GM12872 (cell line): ENCODE results near the gene AMBP.

Experiments
- TF ChIP-seq, protein P1 (sequence below): IDR thresholded peaks from 3 replicates; pipeline ENCODE4 v1.5.1; 2011; ENCODE audit warnings: low read depth, mild to moderate bottlenecking, low read length, moderate library complexity; ENCODE audit not compliant: insufficient read depth

Gene AMBP

DNA sequence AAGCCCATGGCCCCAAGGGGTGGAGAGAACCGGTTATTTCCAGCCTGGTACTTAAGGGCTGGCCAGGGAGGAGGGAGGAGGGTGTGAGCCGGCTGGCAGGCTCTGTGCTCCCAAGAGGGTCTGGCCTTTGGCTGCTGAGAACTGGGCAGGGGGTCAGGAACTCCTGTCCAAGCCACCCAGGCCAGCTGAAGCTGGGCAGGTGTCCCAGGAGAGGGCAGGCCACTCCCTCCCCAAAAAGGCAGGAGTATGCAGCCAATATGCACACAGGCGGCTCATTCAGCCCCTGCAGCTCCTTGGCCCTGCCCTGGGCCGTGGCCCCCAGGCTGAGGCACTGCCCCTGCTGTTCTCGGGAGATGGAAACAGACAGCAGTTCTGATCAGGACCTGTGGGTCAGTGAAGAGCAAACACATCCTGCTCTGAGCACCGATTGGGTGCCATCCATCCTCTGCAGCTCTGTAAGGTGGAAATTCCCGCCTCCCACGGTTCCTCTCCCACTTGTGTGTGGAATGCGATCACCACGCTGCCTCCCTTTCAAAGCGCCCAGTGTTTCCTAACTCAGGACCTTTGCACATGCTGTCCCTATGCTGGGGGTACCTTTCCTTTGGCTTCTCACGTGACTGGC, 38.1 kb upstream of the AMBP start:
- TF ChIP-seq, protein P1, sequence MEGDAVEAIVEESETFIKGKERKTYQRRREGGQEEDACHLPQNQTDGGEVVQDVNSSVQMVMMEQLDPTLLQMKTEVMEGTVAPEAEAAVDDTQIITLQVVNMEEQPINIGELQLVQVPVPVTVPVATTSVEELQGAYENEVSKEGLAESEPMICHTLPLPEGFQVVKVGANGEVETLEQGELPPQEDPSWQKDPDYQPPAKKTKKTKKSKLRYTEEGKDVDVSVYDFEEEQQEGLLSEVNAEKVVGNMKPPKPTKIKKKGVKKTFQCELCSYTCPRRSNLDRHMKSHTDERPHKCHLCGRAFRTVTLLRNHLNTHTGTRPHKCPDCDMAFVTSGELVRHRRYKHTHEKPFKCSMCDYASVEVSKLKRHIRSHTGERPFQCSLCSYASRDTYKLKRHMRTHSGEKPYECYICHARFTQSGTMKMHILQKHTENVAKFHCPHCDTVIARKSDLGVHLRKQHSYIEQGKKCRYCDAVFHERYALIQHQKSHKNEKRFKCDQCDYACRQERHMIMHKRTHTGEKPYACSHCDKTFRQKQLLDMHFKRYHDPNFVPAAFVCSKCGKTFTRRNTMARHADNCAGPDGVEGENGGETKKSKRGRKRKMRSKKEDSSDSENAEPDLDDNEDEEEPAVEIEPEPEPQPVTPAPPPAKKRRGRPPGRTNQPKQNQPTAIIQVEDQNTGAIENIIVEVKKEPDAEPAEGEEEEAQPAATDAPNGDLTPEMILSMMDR = no peak

DNA sequence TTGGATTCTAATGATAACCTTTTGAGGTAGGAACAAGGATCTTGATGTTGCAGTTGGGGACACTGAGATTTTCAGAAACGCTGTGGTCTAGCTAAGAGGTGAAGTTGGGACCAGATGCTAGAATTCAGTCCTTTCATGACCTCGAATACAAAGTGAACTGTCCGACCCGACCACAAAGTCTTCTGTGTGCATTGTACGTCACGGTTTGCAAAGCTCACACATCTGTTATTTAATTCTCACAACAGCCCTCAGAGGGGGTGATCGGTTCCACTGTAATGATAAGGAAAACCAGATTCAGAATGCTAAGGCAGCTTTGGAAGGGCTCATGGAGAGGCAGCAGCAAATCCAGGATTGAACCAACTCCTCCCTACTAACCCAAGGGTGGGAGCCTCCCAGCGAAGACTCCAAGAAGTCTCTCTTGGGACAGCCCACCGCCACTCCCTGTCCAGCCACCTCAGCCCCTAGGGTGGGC, 37.6 kb upstream of the AMBP start:
- TF ChIP-seq, protein P1 = no peak

GRCh38 chr9:114114364-114114763, 36.3 kb upstream of the AMBP start:
- TF ChIP-seq, protein P1 = no peak

GRCh38 chr9:114112778-114113584, 34.9 kb upstream of the AMBP start:
- TF ChIP-seq, protein P1 = no peak

DNA sequence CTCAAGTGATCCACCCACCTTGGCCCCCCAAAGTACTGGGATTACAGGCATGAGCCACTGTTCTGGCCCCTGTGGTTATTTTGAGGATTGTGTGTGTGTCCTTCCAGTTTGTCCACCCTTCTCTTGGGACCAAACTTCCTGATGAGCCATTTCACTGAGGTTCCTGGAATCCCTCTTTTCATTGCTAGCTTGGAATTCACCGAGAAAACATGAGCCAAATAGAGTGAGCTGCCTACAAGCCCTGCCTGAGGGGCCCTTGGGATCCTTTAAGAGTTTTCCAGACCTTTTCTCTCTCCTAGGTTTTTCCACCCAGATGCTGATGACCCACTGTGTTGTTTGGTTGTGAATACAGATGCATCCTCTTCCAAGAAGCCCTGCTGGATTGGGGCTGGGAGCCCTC, 34.2 kb upstream of the AMBP start:
- TF ChIP-seq, protein P1 = no peak

GRCh38 chr9:114110180-114110579, 32.1 kb upstream of the AMBP start:
- TF ChIP-seq, protein P1 = no peak

DNA sequence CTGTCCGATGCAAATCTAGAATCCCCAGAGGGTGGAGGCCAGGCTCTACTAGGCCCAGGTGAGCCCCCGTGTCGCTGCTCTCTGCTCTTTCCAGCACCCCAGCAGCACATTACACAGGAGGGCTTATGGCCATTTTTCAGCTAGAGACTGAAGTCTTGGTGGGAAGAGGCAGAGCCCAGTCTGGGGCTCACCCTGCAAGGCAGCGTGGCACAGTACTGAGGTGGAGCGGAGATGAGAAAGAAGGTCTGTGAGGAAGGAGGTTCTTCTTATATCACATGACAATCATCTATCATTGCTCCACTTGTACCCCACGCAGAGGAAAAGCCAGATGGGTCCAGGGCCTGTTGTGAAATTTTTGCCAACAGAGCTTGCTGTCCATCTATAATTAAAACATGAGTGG, 31.0 kb upstream of the AMBP start:
- TF ChIP-seq, protein P1 = no peak
